HG02870 (cell line): ENCODE measurements around the gene TRIM8.
"Not testable (repeated sequence)": the region's sequence is repeated elsewhere in the genome, so short reads cannot be mapped to it uniquely, and the experiment has no call there.

Experiments used
- ATAC-seq: cut with Tn5 transposase; IDR thresholded peaks from one replicate; pipeline ENCODE4 v1.9.1; 2021; ENCODE audit warnings: mild to moderate bottlenecking, moderate library complexity; ENCODE audit not compliant: unreplicated experiment

TRIM8 gene

GRCh38 chr10:102683736-102684135 lies 39.5 kb downstream of the TRIM8 start:
- no peak for ATAC-seq

- ATAC-seq = no peak
These were observed 47.2 kb downstream of the TRIM8 start for GRCh38 chr10:102691285-102692066.

GRCh38 chr10:102695401-102695800 lies 51.1 kb downstream of the TRIM8 start:
- not testable (repeated sequence) for ATAC-seq

- no peak for ATAC-seq
These were observed 52.5 kb downstream of the TRIM8 start for GRCh38 chr10:102696736-102697135.

GRCh38 chr10:102698894-102699293 lies 54.6 kb downstream of the TRIM8 start:
- ATAC-seq = no peak

GRCh38 chr10:102701272-102701671 lies 57.0 kb downstream of the TRIM8 start:
- no peak for ATAC-seq

- ATAC-seq = no peak
These were observed 57.5 kb downstream of the TRIM8 start for GRCh38 chr10:102701796-102702195.

- ATAC-seq = no peak
These were observed 58.5 kb downstream of the TRIM8 start for GRCh38 chr10:102702742-102703141.

GRCh38 chr10:102704915-102705314 lies 60.6 kb downstream of the TRIM8 start:
- no peak for ATAC-seq

- no peak for ATAC-seq
These were observed 61.3 kb downstream of the TRIM8 start for GRCh38 chr10:102705531-102705930.
